ENCODE data around the gene RGL4.
"Not testable (repeated sequence)": the region's sequence is repeated elsewhere in the genome, so short reads cannot be mapped to it uniquely, and the experiment has no call there.

Gene RGL4

GRCh38 chr22:23670378-23671295 is 20.2 kb upstream of the RGL4 start:
- no peak overlapping the region for H3K27ac ChIP-seq
- no peak for TF ChIP-seq CTCF (conservative IDR thresholded peaks at IDR 0.05)

DNA sequence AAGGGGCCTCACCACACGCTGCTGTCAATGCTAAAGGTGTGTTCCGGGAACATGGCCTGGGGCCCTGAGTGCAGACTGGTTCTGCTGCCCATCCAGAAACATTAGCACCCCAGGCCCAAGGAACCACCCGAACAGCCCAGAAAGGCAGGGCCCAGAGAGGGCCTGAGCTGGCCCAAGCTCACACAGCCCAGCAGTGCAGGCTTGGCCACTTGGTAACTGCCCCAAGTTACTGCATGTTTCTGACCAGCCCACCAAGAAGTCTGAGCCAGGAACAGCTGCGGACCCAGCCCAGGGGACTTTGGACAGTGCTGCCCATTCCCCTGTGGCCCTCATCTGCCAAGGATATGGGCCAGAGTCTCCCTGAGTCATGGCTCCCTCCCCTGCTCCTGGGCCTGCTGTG is 19.4 kb upstream of the RGL4 start:
- H3K27ac ChIP-seq: not testable (repeated sequence)

DNA sequence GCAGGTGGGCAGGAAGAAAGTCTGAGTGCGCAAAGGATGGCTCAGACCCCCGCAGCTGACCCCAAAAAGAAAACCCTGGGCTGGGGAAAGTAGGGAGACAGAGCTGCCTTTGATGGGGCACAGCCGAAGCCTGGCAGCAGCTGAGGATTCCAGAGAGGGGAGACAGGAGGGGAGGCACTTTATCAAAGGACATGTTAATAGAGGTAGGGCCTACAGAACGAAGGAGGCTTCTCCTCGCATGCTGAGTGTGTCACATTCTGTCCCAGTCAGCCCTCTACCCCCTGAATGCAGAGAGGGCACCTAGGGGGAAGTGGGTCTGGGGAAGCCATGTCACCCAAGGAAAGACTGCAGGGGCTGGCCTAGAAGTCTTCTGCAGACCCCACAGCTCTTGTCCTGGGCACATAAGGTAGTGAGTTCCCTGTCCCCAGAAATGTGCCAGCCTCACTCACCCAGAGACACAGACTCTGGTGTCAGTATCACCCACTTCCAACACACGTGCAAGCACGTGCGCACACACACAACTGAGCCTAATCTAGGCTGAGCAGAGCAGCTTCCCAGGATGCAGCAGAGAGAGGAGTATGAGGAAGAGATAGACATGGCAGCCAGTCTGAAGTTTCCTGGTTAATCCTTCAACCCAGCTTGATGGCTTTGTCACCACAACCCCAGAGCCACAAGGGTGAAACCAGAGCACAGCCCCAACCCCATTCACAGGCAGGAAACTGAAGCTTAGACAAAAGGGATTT is 18.3 kb upstream of the RGL4 start:
- H3K27ac ChIP-seq: not testable (repeated sequence)

DNA sequence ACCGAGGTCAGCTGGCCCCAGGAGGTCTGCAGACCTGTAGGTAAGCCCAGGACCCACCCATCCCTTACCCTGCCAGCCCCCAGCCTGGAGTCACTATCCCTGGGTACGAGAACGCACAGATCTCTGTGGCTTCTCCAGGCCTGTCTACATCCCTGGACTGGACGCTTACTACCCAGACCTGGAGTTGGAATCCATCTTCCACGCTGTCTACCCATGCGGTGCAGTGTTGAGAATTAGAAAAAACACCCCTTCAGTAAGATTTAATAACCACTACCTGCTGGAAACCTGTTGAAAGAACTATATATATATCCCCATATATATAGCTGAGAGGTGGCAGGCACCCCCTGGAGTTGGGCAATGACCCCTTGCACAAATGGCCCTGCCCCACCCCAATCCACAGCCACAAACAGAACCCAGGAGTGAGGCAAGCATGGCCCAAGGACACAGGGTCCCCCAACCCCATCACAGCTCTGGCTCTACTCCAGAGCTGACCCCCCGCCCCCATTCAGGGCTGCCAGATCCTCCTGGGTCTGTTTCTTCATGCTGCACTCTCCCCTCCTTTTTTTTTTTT is 17.7 kb upstream of the RGL4 start:
- H3K27ac ChIP-seq: no peak overlapping the region
- no peak for TF ChIP-seq CTCF (conservative IDR thresholded peaks at IDR 0.05)

DNA sequence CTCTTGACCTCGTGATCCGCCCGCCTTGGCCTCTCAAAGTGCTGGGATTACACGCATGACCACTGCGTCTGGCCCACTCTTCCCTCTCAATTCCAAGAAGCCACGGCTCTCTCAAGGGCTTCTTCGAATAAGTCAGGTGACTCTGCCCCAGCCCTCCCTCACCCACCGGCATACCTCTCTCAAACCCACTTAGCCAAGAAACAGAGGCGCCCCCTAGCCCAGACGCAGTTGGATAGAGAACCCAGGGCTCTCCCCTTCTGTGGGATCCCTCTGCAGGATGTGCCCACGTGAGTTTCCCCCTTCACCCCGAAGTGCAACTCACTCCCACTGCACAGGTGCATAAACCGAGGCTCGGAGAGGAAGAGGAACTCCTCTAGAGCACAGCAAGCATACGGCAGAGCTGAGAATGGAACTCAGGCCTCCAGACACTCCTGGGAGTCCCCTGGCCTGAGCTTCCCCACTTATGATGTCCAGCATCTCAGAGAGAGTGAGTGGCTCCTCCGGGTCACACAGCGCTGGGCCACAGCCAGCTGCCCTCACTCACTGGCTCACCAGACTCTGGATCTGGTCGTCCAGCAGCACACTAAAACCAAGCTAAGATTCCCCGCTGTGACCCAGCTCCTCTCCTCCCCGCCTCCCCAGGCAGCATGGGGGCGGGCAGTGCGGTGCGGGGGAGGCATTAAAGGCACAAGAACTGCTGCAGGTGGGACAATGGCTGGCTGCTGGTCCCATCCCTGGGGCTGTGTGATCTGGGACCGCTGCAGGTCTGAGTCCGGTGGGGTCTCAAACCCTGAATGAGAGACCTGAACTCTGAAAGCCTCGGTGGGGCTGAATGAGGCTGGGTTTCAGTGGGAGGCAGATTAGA is 16.8 kb upstream of the RGL4 start:
- no peak overlapping the region for H3K27ac ChIP-seq
- TF ChIP-seq CTCF (conservative IDR thresholded peaks at IDR 0.05): no peak

GRCh38 chr22:23674886-23675501 is 15.8 kb upstream of the RGL4 start:
- H3K27ac ChIP-seq: not testable (repeated sequence)

- TF ChIP-seq CTCF (conservative IDR thresholded peaks at IDR 0.05): no peak
- no peak overlapping the region for H3K27ac ChIP-seq
These were observed 15.1 kb upstream of the RGL4 start for GRCh38 chr22:23675502-23676415.

DNA sequence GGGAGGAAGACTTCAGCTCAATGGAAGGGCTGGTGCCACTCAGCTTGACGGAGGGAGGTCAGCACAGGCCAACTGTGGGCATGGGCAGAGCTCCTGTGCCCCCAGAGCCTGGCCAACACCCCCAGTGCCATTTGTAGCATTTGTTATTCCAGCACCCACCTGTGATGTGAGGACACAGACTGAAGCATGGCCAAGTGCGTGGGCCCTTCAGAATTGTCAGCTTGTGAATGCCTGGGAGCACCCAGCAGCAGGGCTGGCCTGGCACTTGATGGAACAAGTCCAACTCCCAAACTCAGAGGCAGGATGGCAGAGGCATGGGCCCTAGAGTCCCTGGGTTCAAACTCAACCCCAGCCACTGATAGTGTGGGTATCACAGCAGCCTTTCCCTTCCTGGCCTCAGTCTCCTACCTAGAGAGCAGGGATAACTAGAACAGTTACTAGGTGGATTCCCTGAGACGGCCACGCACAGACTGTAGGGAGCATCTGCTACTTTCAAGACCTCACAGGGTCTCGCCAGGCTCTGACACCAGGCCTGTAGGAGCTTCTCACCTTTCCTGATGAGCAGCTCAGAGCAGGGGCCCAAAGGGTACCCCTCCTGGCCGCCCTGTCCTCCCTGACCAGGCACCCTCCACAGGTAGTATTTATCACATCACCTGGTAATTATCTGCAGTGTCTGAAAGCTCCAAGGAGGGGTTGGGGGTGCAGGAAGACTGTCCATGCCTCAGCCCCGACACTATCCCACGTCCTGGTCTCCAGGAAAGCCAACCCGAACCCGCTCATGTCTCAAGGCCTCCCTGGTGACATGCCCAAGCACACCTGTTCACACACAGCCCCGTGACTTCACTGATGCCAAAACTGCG is 13.7 kb upstream of the RGL4 start:
- not testable (repeated sequence) for H3K27ac ChIP-seq
